ENCODE measurements around the gene LGALS12.

The LGALS12 gene

GRCh38 chr11:63492441-63492840 is 13.4 kb upstream of the LGALS12 start:
- TF ChIP-seq CTCF (IDR thresholded peaks at IDR 0.05; ENCODE audit: low read depth, low read length): no peak
- no peak for DNase-seq (ENCODE audit: extremely low read depth, low read depth)

- no peak for TF ChIP-seq CTCF (IDR thresholded peaks at IDR 0.05; ENCODE audit: low read depth, low read length)
Observed at GRCh38 chr11:63493127-63493526, 12.8 kb upstream of the LGALS12 start.

GRCh38 chr11:63494975-63495374 is 10.9 kb upstream of the LGALS12 start:
- no peak for DNase-seq (ENCODE audit: extremely low read depth, low read depth)
- TF ChIP-seq CTCF (IDR thresholded peaks at IDR 0.05; ENCODE audit: low read depth, low read length): no peak

More at GRCh38 chr11:63493127-63493526, 12.8 kb upstream of the LGALS12 start:
- no peak for DNase-seq (ENCODE audit: extremely low read depth, low read depth)

GRCh38 chr11:63499874-63500273 is 6.0 kb upstream of the LGALS12 start:
- no peak for TF ChIP-seq CTCF (IDR thresholded peaks at IDR 0.05; ENCODE audit: low read depth, low read length)
- DNase-seq (ENCODE audit: extremely low read depth, low read depth): no peak

GRCh38 chr11:63501236-63501635 is 4.6 kb upstream of the LGALS12 start:
- no peak for DNase-seq (ENCODE audit: extremely low read depth, low read depth)
- no peak for TF ChIP-seq CTCF (IDR thresholded peaks at IDR 0.05; ENCODE audit: low read depth, low read length)

GRCh38 chr11:63502252-63502820 is 3.5 kb upstream of the LGALS12 start:
- TF ChIP-seq CTCF (IDR thresholded peaks at IDR 0.05; ENCODE audit: low read depth, low read length): no peak
- DNase-seq (ENCODE audit: extremely low read depth, low read depth): no peak

GRCh38 chr11:63503492-63503891 is 2.4 kb upstream of the LGALS12 start:
- no peak for DNase-seq (ENCODE audit: extremely low read depth, low read depth)
- no peak for TF ChIP-seq CTCF (IDR thresholded peaks at IDR 0.05; ENCODE audit: low read depth, low read length)
